GM23338 (cell line): ENCODE measurements around the gene SARS1. TPM values are rescaled to one million over a fixed set of nuclear protein-coding genes. Genes with fewer than 3 reads are reported as not detected.

Source experiments
- ATAC-seq: fragments of 200-7000 bp; cut with Tn5 transposase; 3 replicates; pipeline ENCODE4 v1.9.1; 2020
- DNase-seq: peaks from one replicate; pipeline ENCODE4 v3.0.0-alpha.2; 2015; ENCODE audit warnings: low spot score
- H2AFZ ChIP-seq: fragments of 200-600 bp; sonication (generic); 2 replicates; pipeline ENCODE4 v1.8.0; 2016; ENCODE audit warnings: antibody characterized with exemption, mild to moderate bottlenecking, moderate library complexity
- H3F3A ChIP-seq: fragments of 200-600 bp; sonication (generic); replicated peaks from 2 replicates; pipeline ENCODE4 v1.8.0; 2017; ENCODE audit warnings: antibody characterized with exemption, mixed run types, low read depth
- H3K27ac ChIP-seq: fragments of 200-600 bp; sonication (generic); 2 replicates; pipeline ENCODE4 v1.6.1; 2016; ENCODE audit warnings: low read depth
- H3K27me3 ChIP-seq: fragments of 200-600 bp; sonication (generic); 2 replicates; pipeline ENCODE4 v1.8.0; 2016; ENCODE audit warnings: mild to moderate bottlenecking, mixed run types, moderate library complexity; ENCODE audit not compliant: insufficient read depth
- H3K36me3 ChIP-seq: fragments of 200-600 bp; sonication (generic); 2 replicates; pipeline ENCODE4 v1.8.0; 2016; ENCODE audit warnings: mild to moderate bottlenecking; ENCODE audit not compliant: insufficient read depth
- H3K4me1 ChIP-seq: fragments of 200-600 bp; sonication (generic); 2 replicates; pipeline ENCODE4 v1.8.0; 2016; ENCODE audit warnings: mild to moderate bottlenecking, moderate library complexity; ENCODE audit not compliant: insufficient read depth
- H3K4me2 ChIP-seq: fragments of 200-600 bp; sonication (generic); 2 replicates; pipeline ENCODE4 v1.7.1; 2017; ENCODE audit warnings: mixed run types
- H3K4me3 ChIP-seq: fragments of 200-600 bp; sonication (generic); 2 replicates; pipeline ENCODE4 v1.6.1; 2016; ENCODE audit warnings: mixed run types
- H3K79me2 ChIP-seq: fragments of 200-600 bp; sonication (generic); replicated peaks from 2 replicates; pipeline ENCODE4 v1.8.0; 2017; ENCODE audit warnings: mild to moderate bottlenecking; ENCODE audit not compliant: insufficient read depth
- H3K9me2 ChIP-seq: fragments of 200-600 bp; sonication (generic); 2 replicates; pipeline ENCODE4 v1.8.0; 2017; ENCODE audit not compliant: insufficient read depth
- H4K20me1 ChIP-seq: fragments of 200-600 bp; sonication (generic); replicated peaks from 2 replicates; pipeline ENCODE4 v1.8.0; 2017; ENCODE audit warnings: mild to moderate bottlenecking; ENCODE audit not compliant: insufficient read depth
- H3K27ac Mint-ChIP-seq: 2 replicates; pipeline ENCODE4 v1.8.0; 2020; ENCODE audit warnings: inconsistent platforms, mild to moderate bottlenecking, moderate library complexity, mixed read lengths
- H3K27me3 Mint-ChIP-seq: 3 replicates; pipeline ENCODE4 v1.8.0; 2022; ENCODE audit warnings: low read depth, mild to moderate bottlenecking, moderate library complexity, mixed read lengths, inconsistent platforms; ENCODE audit not compliant: insufficient read depth, poor library complexity
- H3K36me3 Mint-ChIP-seq: 3 replicates; pipeline ENCODE4 v1.8.0; 2021; ENCODE audit warnings: low read depth, mild to moderate bottlenecking, inconsistent platforms, moderate library complexity, mixed read lengths
- H3K4me1 Mint-ChIP-seq: 3 replicates; pipeline ENCODE4 v1.8.0; 2020; ENCODE audit warnings: mild to moderate bottlenecking, inconsistent platforms, mixed read lengths
- H3K4me3 Mint-ChIP-seq: 3 replicates; pipeline ENCODE4 v1.8.0; 2021; ENCODE audit warnings: moderate library complexity, mild to moderate bottlenecking, inconsistent platforms, mixed read lengths
- H3K9me3 Mint-ChIP-seq: 3 replicates; pipeline ENCODE4 v1.8.0; 2020; ENCODE audit warnings: moderate library complexity, mild to moderate bottlenecking, inconsistent platforms, mixed read lengths
- CREB1 ChIP-seq: fragments of 250-450 bp; sonication (Bioruptor Pico); IDR thresholded peaks from 2 replicates; pipeline ENCODE4 v1.5.0; 2020; ENCODE audit warnings: low read depth, mild to moderate bottlenecking, moderate library complexity
- CTCF ChIP-seq, 2 experiments: fragments of 200-600 bp in 1 of 2; sonication (generic) in 1 of 2; conservative IDR thresholded peaks; 2 replicates each; pipeline versions ENCODE4 v1.5.1 to v1.6.1; 2016 to 2017; ENCODE audit warnings: antibody characterized with exemption in 2 of 2, low read depth in 2 of 2, mild to moderate bottlenecking in 2 of 2, moderate library complexity in 1 of 2
- EZH2phosphoT487 ChIP-seq: fragments of 200-600 bp; sonication (generic); IDR thresholded peaks from one replicate; pipeline ENCODE4 v1.8.1; 2018; ENCODE audit warnings: antibody characterized with exemption; ENCODE audit not compliant: unreplicated experiment
- JUNB ChIP-seq: IDR thresholded peaks from one replicate; pipeline ENCODE4 v1.6.1; 2016; ENCODE audit warnings: antibody characterized with exemption; ENCODE audit not compliant: unreplicated experiment
- POLR2AphosphoS5 ChIP-seq: IDR thresholded peaks from 2 replicates; pipeline ENCODE4 v1.6.1; 2016; ENCODE audit warnings: antibody characterized with exemption, low read depth
- STAT1 ChIP-seq: IDR thresholded peaks from one replicate; pipeline ENCODE4 v1.6.1; 2016; ENCODE audit warnings: antibody characterized with exemption; ENCODE audit not compliant: unreplicated experiment
- ZNF114 ChIP-seq: fragments of 250-450 bp; sonication (Bioruptor Pico); IDR thresholded peaks from 2 replicates; pipeline ENCODE4 v1.5.0; 2020; ENCODE audit warnings: mild to moderate bottlenecking, moderate library complexity
- polyA plus RNA-seq: library from polyadenylated mRNA; unstranded; fragments of >200 nt; fragmentation: Nextera tagmentation; extraction: Ambion mirVana; gene quantifications from 2 replicates; pipeline ENCODE4 v1.2.1, GENCODE V29; 2016
- total RNA-seq: library from RNA; depleted of rRNA; stranded (reverse); fragments of >200 nt; shearing (Covaris generic); gene quantifications from 2 replicates; pipeline ENCODE4 v1.2.3, GENCODE V29; 2014
- TF ChIP-seq, protein P1 (sequence below): fragments of 250-450 bp; sonication (Bioruptor Pico); IDR thresholded peaks from 2 replicates; pipeline ENCODE4 v1.5.0; 2020; ENCODE audit warnings: mild to moderate bottlenecking, moderate library complexity
- TF ChIP-seq, protein P2 (sequence below): IDR thresholded peaks from one replicate; pipeline ENCODE4 v1.6.1; 2018; ENCODE audit warnings: antibody characterized with exemption; ENCODE audit not compliant: unreplicated experiment
- TF ChIP-seq, protein P3 (sequence below): IDR thresholded peaks from 2 replicates; pipeline ENCODE4 v1.6.1; 2016; ENCODE audit warnings: antibody characterized with exemption

The SARS1 gene
- total and polyA plus RNA-seq, 2 experiments from 2014 or later, result 141 to 166 TPM

GRCh38 chr1:109228167-109228566 is 14.4 kb downstream of the SARS1 start:
- ATAC-seq (no peak), DNase-seq (no peak)
- H3K9me2 ChIP-seq, result no peaks in the 10 kb centered on the region
- no peaks in the 10 kb centered on the region for H3K27me3 ChIP-seq
- Mint-ChIP-seq H3K27ac (no peak overlapping the region), H3K27me3 (peaks cover 7% of the 10 kb centered on the region), H3K36me3 (peaks cover 76% of the 10 kb centered on the region), H3K4me1 (peaks cover 56% of the 10 kb centered on the region), H3K4me3 (0 out of 3 replicates have a peak overlapping the region, but pooled peaks have one; percentile 2), H3K9me3 (no peaks in the 10 kb centered on the region)
- H3K36me3 ChIP-seq, result peaks cover 19% of the 10 kb centered on the region
- H3K4me1 ChIP-seq, result peaks cover 49% of the 10 kb centered on the region
- no peak overlapping the region for H2AFZ ChIP-seq
- H3K27ac ChIP-seq, result 0 out of 2 replicates have a peak overlapping the region, but pooled peaks have one; percentile 42
- H3K79me2 ChIP-seq, result peaks cover 35% of the 10 kb centered on the region
- H3K4me3 ChIP-seq, result no peak overlapping the region
- TF ChIP-seq, protein P1, sequence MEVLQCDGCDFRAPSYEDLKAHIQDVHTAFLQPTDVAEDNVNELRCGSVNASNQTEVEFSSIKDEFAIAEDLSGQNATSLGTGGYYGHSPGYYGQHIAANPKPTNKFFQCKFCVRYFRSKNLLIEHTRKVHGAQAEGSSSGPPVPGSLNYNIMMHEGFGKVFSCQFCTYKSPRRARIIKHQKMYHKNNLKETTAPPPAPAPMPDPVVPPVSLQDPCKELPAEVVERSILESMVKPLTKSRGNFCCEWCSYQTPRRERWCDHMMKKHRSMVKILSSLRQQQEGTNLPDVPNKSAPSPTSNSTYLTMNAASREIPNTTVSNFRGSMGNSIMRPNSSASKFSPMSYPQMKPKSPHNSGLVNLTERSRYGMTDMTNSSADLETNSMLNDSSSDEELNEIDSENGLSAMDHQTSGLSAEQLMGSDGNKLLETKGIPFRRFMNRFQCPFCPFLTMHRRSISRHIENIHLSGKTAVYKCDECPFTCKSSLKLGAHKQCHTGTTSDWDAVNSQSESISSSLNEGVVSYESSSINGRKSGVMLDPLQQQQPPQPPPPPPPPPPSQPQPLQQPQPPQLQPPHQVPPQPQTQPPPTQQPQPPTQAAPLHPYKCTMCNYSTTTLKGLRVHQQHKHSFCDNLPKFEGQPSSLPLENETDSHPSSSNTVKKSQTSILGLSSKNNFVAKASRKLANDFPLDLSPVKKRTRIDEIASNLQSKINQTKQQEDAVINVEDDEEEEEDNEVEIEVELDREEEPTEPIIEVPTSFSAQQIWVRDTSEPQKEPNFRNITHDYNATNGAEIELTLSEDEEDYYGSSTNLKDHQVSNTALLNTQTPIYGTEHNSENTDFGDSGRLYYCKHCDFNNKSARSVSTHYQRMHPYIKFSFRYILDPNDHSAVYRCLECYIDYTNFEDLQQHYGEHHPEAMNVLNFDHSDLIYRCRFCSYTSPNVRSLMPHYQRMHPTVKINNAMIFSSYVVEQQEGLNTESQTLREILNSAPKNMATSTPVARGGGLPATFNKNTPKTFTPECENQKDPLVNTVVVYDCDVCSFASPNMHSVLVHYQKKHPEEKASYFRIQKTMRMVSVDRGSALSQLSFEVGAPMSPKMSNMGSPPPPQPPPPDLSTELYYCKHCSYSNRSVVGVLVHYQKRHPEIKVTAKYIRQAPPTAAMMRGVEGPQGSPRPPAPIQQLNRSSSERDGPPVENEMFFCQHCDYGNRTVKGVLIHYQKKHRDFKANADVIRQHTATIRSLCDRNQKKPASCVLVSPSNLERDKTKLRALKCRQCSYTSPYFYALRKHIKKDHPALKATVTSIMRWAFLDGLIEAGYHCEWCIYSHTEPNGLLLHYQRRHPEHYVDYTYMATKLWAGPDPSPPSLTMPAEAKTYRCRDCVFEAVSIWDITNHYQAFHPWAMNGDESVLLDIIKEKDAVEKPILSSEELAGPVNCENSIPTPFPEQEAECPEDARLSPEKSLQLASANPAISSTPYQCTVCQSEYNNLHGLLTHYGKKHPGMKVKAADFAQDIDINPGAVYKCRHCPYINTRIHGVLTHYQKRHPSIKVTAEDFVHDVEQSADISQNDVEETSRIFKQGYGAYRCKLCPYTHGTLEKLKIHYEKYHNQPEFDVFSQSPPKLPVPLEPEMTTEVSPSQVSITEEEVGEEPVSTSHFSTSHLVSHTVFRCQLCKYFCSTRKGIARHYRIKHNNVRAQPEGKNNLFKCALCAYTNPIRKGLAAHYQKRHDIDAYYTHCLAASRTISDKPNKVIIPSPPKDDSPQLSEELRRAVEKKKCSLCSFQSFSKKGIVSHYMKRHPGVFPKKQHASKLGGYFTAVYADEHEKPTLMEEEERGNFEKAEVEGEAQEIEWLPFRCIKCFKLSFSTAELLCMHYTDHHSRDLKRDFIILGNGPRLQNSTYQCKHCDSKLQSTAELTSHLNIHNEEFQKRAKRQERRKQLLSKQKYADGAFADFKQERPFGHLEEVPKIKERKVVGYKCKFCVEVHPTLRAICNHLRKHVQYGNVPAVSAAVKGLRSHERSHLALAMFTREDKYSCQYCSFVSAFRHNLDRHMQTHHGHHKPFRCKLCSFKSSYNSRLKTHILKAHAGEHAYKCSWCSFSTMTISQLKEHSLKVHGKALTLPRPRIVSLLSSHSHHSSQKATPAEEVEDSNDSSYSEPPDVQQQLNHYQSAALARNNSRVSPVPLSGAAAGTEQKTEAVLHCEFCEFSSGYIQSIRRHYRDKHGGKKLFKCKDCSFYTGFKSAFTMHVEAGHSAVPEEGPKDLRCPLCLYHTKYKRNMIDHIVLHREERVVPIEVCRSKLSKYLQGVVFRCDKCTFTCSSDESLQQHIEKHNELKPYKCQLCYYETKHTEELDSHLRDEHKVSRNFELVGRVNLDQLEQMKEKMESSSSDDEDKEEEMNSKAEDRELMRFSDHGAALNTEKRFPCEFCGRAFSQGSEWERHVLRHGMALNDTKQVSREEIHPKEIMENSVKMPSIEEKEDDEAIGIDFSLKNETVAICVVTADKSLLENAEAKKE (CRISPR knock-in tag), result no peak
- no peak for TF ChIP-seq CTCF (conservative IDR thresholded peaks at IDR 0.05; ENCODE audit: low read depth in 2 of 2)
- TF ChIP-seq ZNF114 (CRISPR knock-in tag), result no peak
- TF ChIP-seq, protein P2, sequence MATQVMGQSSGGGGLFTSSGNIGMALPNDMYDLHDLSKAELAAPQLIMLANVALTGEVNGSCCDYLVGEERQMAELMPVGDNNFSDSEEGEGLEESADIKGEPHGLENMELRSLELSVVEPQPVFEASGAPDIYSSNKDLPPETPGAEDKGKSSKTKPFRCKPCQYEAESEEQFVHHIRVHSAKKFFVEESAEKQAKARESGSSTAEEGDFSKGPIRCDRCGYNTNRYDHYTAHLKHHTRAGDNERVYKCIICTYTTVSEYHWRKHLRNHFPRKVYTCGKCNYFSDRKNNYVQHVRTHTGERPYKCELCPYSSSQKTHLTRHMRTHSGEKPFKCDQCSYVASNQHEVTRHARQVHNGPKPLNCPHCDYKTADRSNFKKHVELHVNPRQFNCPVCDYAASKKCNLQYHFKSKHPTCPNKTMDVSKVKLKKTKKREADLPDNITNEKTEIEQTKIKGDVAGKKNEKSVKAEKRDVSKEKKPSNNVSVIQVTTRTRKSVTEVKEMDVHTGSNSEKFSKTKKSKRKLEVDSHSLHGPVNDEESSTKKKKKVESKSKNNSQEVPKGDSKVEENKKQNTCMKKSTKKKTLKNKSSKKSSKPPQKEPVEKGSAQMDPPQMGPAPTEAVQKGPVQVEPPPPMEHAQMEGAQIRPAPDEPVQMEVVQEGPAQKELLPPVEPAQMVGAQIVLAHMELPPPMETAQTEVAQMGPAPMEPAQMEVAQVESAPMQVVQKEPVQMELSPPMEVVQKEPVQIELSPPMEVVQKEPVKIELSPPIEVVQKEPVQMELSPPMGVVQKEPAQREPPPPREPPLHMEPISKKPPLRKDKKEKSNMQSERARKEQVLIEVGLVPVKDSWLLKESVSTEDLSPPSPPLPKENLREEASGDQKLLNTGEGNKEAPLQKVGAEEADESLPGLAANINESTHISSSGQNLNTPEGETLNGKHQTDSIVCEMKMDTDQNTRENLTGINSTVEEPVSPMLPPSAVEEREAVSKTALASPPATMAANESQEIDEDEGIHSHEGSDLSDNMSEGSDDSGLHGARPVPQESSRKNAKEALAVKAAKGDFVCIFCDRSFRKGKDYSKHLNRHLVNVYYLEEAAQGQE, result no peak
- TF ChIP-seq EZH2phosphoT487, result no peak
- TF ChIP-seq POLR2AphosphoS5, result no peak
- TF ChIP-seq, protein P3, sequence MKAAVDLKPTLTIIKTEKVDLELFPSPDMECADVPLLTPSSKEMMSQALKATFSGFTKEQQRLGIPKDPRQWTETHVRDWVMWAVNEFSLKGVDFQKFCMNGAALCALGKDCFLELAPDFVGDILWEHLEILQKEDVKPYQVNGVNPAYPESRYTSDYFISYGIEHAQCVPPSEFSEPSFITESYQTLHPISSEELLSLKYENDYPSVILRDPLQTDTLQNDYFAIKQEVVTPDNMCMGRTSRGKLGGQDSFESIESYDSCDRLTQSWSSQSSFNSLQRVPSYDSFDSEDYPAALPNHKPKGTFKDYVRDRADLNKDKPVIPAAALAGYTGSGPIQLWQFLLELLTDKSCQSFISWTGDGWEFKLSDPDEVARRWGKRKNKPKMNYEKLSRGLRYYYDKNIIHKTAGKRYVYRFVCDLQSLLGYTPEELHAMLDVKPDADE, result no peak
- TF ChIP-seq STAT1, result no peak
- no peak for TF ChIP-seq JUNB
- TF ChIP-seq CREB1, result no peak
- peak overlapping the region; percentile 64; the same call in 1 of the 2 replicates for H3K4me2 ChIP-seq
- H3F3A ChIP-seq, result peaks cover 23% of the 10 kb centered on the region
- H4K20me1 ChIP-seq, result peaks cover 2% of the 10 kb centered on the region; the same call in 1 of the 2 replicates
